Measurements from ENCODE around the gene GAL3ST1. TPM values are rescaled to one million over a fixed set of nuclear protein-coding genes. Genes with fewer than 3 reads are reported as not detected.

The GAL3ST1 gene
- total and polyA plus RNA-seq, 4 donors = 1.0 to 19.4 (median 1.5) TPM

DNA sequence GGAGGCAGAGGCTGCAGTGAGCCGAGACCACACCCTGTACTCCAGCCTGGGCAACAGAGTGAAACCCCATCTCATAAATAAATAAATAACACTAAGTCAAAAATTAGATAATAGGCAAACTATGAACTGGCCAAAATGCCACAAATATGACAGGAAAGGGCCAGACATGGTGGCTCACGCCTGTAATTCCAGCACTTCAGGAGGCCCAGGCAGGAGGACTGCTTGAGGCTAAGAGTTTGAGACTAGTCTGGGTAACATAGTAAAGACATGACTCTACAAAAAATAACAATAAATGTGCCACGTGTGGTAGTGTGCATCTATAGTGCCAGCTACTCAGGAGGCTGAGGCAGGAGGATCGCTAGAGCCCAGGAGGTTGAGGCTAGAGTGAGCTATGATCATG lies 47.8 kb downstream of the GAL3ST1 start (continued):
- TF ChIP-seq, protein P1, sequence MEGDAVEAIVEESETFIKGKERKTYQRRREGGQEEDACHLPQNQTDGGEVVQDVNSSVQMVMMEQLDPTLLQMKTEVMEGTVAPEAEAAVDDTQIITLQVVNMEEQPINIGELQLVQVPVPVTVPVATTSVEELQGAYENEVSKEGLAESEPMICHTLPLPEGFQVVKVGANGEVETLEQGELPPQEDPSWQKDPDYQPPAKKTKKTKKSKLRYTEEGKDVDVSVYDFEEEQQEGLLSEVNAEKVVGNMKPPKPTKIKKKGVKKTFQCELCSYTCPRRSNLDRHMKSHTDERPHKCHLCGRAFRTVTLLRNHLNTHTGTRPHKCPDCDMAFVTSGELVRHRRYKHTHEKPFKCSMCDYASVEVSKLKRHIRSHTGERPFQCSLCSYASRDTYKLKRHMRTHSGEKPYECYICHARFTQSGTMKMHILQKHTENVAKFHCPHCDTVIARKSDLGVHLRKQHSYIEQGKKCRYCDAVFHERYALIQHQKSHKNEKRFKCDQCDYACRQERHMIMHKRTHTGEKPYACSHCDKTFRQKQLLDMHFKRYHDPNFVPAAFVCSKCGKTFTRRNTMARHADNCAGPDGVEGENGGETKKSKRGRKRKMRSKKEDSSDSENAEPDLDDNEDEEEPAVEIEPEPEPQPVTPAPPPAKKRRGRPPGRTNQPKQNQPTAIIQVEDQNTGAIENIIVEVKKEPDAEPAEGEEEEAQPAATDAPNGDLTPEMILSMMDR (IDR thresholded peaks at IDR 0.05; ENCODE audit: low read depth, low read length, missing input control) = no peak
- TF ChIP-seq RAD21 (IDR thresholded peaks at IDR 0.05) (no peak), FOXA2 (IDR thresholded peaks at IDR 0.05) (no peak), YY1 (IDR thresholded peaks at IDR 0.05) (no peak), EGR1 (IDR thresholded peaks at IDR 0.05; ENCODE audit: low read depth in 2 of 2) (no peak)

DNA sequence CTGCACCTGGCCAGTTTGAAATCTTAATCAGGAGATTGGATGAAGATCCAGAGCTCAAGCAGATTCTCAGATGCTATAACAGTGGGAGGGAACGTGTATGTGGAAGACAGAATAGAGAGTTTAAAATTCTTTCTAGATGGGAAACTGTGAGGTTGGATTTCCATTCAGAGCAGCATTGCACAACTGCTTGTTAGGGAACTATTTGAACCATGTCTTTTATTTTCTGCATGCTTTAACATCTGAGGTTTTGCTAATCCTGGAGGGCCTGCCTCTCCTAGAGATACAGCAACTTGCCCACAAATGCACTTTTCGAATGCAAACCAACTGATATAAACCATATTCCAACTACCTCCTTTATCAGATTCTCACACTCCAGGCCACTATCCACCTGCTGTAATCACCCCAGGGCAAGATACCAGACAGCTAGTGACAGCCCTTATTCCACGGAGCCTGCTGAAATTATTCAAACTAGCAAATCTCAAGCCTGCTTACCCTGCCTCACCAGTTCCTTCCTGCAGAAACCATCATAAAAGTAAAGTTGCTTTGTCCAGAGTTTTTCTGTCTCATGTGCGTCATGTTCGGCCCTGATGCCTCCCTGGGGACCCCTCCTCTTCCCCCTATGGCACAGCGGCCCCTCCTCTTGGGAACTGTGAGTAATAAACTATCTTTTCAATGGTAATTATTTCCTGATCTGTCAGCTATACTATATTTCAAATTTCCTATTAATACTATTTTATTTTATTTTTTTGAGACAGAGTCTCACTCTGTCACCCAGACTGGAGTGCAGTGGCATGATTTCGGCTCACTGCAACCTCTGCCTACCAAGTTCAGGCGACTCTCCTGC lies 50.6 kb downstream of the GAL3ST1 start:
- no peaks in the 10 kb centered on the region for H3K36me3 ChIP-seq (ENCODE audit: control insufficient read depth in 4 of 4, insufficient read depth in 3 of 4, low read depth in 1 of 4, low read length in 3 of 4)
- H3K27me3 ChIP-seq (ENCODE audit: control insufficient read depth in 4 of 4, insufficient read depth in 4 of 4, low read length in 3 of 4) = no peaks in the 10 kb centered on the region
- no peak overlapping the region for H3K27ac ChIP-seq (ENCODE audit: low read depth in 1 of 2, low read length in 2 of 2)
- TF ChIP-seq, protein P2, sequence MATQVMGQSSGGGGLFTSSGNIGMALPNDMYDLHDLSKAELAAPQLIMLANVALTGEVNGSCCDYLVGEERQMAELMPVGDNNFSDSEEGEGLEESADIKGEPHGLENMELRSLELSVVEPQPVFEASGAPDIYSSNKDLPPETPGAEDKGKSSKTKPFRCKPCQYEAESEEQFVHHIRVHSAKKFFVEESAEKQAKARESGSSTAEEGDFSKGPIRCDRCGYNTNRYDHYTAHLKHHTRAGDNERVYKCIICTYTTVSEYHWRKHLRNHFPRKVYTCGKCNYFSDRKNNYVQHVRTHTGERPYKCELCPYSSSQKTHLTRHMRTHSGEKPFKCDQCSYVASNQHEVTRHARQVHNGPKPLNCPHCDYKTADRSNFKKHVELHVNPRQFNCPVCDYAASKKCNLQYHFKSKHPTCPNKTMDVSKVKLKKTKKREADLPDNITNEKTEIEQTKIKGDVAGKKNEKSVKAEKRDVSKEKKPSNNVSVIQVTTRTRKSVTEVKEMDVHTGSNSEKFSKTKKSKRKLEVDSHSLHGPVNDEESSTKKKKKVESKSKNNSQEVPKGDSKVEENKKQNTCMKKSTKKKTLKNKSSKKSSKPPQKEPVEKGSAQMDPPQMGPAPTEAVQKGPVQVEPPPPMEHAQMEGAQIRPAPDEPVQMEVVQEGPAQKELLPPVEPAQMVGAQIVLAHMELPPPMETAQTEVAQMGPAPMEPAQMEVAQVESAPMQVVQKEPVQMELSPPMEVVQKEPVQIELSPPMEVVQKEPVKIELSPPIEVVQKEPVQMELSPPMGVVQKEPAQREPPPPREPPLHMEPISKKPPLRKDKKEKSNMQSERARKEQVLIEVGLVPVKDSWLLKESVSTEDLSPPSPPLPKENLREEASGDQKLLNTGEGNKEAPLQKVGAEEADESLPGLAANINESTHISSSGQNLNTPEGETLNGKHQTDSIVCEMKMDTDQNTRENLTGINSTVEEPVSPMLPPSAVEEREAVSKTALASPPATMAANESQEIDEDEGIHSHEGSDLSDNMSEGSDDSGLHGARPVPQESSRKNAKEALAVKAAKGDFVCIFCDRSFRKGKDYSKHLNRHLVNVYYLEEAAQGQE (IDR thresholded peaks at IDR 0.05) = no peak
- TF ChIP-seq TAF1 (conservative IDR thresholded peaks at IDR 0.05) (no peak), YY1 (IDR thresholded peaks at IDR 0.05) (no peak), FOXA2 (IDR thresholded peaks at IDR 0.05) (no peak), HNF4A (conservative IDR thresholded peaks at IDR 0.05) (no peak), HNF4G (IDR thresholded peaks at IDR 0.05) (no peak), EGR1 (IDR thresholded peaks at IDR 0.05; ENCODE audit: low read depth in 2 of 2) (no peak), RAD21 (IDR thresholded peaks at IDR 0.05) (no peak), FOXA1 (IDR thresholded peaks at IDR 0.05) (no peak), RXRA (IDR thresholded peaks at IDR 0.05) (no peak), JUND (IDR thresholded peaks at IDR 0.05) (no peak), SP1 (IDR thresholded peaks at IDR 0.05) (no peak), GABPA (IDR thresholded peaks at IDR 0.05 in 1 of 2, conservative IDR thresholded peaks at IDR 0.05 in 1 of 2) (no peak), NR2F2 (IDR thresholded peaks at IDR 0.05) (no peak)
- TF ChIP-seq, protein P3, sequence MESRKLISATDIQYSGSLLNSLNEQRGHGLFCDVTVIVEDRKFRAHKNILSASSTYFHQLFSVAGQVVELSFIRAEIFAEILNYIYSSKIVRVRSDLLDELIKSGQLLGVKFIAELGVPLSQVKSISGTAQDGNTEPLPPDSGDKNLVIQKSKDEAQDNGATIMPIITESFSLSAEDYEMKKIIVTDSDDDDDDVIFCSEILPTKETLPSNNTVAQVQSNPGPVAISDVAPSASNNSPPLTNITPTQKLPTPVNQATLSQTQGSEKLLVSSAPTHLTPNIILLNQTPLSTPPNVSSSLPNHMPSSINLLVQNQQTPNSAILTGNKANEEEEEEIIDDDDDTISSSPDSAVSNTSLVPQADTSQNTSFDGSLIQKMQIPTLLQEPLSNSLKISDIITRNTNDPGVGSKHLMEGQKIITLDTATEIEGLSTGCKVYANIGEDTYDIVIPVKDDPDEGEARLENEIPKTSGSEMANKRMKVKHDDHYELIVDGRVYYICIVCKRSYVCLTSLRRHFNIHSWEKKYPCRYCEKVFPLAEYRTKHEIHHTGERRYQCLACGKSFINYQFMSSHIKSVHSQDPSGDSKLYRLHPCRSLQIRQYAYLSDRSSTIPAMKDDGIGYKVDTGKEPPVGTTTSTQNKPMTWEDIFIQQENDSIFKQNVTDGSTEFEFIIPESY (IDR thresholded peaks at IDR 0.05) = no peak
- TF ChIP-seq, protein P4, sequence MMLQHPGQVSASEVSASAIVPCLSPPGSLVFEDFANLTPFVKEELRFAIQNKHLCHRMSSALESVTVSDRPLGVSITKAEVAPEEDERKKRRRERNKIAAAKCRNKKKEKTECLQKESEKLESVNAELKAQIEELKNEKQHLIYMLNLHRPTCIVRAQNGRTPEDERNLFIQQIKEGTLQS (IDR thresholded peaks at IDR 0.05) = no peak
- TF ChIP-seq, protein P1 (IDR thresholded peaks at IDR 0.05; ENCODE audit: low read depth, low read length, missing input control) = no peak
- TF ChIP-seq, protein P5, sequence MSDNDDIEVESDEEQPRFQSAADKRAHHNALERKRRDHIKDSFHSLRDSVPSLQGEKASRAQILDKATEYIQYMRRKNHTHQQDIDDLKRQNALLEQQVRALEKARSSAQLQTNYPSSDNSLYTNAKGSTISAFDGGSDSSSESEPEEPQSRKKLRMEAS (IDR thresholded peaks at IDR 0.05) = no peak
- DNase-seq (ENCODE audit: low spot score) = no peak
- H3K9me3 ChIP-seq (ENCODE audit: control insufficient read depth in 4 of 4, low read length in 3 of 4) = no peaks in the 10 kb centered on the region
- 86% methylated on average over 8 of the region's 8 CpGs for WGBS
- H3K9ac ChIP-seq (ENCODE audit: low read depth in 1 of 2, low read length in 2 of 2) = no peak overlapping the region
- no peak overlapping the region for H3K4me3 ChIP-seq (ENCODE audit: low read depth in 1 of 3, low read length in 3 of 3)
- no peaks in the 10 kb centered on the region for H3K4me1 ChIP-seq (ENCODE audit: control insufficient read depth in 4 of 4, insufficient read depth in 4 of 4, low read length in 3 of 4)

Measured in liver (tissue), 9 donors.